Anterior cingulate cortex (tissue), 58 donors: ENCODE results near the gene CELSR1.

ENCODE experiments used
- DNase-seq, 58 donors: peaks; one replicate each; lab custom pipeline; 2025; lab: John Stamatoyannopoulos, UW

CELSR1 gene

DNA sequence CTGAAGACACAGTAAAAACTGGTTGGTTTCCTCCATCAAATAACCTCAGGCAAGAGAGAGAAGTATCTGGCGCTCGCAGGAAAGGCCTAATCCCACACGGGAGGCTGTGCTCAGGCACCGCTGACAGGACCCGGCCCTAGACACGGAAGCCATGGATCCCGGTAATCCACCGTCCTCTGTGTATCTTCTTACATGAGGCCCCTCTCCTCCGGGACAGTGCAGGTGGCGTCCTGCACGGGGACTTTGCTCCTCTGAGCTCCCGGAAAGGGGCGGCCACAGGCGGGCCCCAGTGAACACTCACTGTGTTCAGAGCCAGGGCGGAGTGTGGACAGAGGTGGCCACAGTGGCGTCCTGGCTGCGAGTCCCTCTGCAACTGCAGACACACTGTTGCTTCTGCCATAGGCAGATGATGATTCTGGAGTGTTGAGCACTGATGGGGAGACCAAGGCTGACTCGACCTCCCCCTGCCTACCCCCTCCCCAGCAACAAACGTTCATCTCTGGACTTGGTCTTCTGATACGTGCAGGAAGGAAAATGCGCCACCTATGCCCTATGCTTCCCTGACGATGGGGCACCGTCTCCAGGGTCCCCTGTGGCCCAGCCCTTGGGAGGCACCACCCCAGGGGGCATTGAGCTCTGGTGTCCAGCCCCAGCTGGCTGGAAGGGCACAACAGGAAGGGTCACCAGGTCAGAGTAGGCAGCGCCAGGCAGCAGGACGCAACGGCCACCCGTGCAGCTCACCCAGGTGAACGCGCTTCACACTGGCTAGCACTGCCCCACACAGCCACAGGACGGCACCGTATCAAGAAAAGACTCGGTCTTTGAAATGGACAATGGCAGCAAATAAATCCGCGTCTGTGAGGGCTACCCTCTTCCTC lies 106.2 kb downstream of the CELSR1 start:
- DNase-seq = no peak

DNA sequence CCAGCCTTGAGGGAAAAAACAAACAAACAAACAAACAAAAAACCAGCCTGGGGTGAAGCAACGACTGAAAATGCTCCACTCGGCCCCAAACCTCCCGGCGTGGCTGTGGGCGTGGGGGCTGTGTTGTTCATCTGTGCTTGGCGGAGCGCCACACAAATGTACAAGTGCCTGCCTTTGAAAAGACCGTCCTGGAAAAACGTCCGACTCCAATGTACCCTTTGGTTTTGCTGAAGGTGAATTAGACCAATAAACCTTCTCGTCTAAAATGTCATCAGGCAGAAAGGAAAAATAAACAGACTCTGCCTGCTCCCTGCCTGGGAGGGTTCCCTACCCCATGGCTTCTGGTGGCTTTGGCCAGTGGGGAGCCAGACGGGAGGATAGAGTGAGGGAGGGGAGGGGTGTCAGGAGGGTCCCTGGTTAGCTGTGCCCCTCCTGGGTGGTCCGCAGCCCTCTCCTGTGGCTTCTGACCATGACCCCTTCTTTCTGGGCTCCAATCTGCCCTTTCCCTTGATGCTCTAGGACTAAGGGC lies 108.0 kb downstream of the CELSR1 start:
- no peak for DNase-seq

DNA sequence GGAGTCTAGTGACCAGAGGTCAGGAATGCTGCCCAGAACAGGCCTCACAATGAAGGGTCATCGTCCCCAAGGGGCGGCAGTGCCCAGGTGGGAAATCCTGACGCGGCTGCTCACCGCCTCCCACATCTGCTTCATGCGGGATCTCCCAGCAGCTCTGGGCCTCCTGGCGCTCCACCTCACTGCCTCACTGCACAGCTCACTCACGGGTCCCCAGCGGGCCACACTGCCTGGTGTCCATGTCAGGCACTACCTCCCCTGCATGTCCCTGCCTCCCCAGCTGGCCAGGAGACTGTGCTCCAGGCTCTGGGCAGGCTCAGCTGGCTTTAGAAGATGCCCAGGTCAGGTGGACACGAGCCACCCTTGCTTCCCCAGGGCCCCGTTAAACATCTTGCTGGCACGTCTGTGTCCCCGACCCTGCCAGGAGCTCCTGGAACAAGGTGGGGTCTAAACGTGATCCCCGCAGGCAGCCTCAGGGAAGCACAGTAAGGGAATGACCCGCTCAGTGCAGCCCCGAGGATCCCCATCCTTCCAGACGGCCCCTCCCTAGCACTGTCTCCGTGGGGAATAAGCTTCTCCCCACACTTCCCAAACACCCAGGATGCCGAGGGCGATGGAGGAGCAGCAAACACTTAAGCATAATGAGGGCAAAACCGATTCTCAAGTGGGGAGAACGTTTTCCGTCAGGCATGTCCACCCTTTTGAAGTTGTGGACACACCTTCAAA lies 108.7 kb downstream of the CELSR1 start:
- DNase-seq = no peak

DNA sequence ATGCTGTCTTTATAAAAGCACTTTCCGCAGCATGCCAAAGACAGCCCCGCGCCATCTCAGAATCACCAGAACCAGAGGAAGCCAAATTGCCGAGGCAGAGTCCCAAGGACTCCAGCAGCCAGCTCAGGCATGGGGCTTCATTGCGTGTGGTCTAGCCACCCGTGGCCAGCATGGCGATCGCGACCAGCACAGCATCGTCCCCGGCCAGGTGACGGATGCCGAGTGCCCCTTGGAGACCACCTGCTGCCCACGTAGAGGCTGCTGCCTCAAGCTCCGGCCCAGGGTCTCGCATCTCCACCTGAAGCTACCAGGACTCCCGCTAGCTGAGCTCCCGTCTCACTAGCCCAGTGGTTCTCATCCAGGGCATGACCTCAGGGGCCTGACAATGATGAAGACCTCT lies 109.2 kb downstream of the CELSR1 start:
- no peak for DNase-seq

DNA sequence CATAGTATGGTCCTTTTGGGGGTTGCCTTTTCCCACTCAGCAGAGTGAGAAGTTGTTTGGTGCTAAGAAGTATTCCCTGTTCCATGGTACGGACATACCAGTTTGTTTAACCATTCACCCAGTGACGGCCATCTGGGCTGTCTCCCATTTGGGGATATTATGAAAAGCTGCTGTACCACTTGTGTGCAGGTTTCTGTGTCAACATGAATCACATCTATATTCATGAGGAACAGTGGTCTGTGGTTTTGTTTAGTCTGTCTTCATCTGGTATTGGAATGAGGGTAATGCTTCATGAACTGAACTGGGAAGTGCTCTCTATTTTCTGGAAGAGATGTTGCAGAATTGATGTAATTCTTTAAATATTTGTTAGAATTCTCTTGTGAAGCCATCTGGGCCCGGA lies 112.4 kb downstream of the CELSR1 start:
- DNase-seq = no peak

DNA sequence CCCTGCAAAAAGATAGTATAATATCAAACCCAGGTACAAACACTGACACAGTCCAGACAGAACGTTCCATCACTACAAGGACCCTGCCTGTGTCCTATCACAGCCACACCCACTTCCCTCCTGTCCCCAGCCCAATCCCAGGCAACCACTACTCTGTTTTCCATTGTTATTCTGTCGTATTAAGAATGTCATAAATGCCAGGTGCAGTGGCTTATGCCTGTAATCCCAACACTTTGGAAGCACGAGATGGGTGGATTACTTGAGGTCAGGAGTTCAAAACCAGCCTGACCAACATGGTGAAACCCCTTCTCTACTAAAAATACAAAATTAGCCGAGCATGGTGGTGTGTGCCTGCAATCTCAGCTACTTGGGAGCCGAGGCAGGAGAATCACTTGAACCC lies 112.9 kb downstream of the CELSR1 start:
- no peak for DNase-seq

DNA sequence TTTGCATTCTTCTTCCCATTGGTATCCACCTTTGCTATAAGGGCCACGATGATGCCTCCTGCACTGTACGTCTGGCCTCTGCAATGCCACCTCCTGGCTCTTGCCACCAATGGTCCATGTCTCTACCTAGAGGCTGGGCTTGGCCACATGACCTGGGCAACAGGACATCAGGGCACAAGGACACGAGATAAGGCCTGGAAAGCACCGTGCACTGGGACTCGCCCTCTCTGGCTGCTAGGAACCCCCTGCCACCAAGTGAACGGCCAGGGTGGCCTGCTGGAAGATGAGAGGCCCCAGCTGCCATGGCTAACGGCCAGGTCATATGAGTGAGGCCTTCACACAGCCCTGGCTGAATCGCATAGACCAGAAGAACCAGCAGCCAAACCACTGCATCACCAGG lies 114.5 kb downstream of the CELSR1 start:
- peak in 6 of 58 donors; percentile 4 to 30 (median 12) for DNase-seq

DNA sequence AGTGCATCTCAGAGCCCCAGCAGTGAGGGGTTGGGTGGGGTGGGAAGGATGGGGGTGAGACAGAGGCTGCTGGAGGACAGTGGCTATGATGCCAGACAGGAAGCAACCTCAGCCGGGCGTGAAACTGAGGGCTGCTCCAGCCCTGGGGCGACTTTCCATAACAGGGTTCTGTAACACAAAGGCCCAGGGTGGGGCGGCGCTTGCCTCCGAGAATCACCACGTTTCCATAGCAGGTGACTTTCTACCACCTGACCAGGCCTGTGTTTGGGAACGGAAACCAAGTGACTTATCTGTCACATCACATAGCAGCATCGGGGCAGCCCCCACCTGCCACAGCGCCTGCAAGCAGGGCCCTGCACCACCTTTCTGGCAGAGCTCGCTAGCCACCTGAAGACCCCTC lies 116.2 kb downstream of the CELSR1 start:
- no peak for DNase-seq

DNA sequence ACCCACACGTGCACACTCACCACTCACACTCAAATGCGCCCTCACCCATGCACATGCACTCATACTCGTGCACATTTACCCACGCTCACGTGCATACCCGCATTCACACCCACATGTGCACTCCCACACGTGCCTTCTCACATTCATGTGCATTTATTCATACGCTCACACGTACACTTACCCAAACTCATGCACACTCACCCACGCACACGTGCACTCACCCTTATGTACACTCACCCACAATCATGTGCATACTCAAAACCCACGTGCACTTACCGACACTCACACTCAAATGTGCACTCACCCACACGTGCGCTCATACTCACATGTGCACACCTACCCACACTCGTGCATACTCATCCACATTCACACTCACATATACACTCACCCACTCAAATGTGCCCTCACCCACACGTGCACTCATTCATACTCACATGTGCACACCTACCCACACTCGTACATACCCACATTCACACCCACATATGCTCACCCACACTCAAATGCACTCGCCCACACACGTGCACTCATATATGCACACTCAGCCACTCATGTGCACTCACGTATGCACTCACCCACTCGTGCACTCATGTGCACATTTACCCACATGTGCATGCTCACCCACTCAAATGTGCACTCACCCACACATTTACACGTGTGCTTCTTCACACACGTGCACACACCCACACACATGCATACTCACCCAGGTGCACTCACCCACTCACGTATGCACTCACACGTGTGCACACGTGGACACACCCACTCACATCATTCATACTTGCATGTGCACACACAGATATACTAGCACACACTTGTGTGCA lies 117.5 kb downstream of the CELSR1 start:
- no peak for DNase-seq

DNA sequence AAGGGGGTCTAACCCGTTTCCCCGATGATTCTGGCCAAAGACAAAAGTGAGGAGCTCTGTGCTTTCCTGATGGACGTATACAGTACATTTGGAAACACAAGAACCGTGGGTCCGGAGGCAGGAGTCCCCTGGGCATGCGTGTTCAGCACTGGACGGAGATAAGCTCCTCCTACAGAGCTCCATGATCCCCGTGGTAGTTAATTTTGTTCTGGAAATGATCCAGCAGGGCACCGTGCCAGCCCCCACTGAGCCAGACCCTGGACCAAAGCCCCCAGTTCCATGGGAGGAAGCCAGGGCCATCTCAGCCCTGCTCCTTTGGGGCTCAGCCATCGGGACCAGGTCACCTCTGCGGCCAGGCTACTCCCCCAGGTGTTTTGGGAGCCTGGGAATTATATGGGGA lies 118.6 kb downstream of the CELSR1 start:
- DNase-seq = no peak

DNA sequence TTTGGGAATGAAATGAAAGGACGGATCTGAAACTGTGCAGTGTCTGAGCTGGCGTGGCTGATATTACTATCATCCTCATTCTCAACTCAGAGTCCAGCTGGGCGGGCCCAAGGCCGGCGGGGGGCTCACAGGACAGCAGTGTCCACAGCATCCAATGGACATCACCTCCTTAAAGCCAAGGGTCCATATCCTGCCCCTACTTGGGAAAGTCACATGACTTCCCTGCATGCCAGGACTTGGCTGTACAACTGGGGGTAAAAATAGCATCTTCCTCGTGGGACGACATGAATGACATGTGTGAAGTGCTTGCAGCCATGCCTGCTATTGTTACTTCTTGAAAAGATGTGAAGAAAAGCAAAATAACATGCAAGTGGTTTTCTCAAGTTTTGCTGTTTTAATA lies 119.7 kb downstream of the CELSR1 start:
- no peak for DNase-seq

DNA sequence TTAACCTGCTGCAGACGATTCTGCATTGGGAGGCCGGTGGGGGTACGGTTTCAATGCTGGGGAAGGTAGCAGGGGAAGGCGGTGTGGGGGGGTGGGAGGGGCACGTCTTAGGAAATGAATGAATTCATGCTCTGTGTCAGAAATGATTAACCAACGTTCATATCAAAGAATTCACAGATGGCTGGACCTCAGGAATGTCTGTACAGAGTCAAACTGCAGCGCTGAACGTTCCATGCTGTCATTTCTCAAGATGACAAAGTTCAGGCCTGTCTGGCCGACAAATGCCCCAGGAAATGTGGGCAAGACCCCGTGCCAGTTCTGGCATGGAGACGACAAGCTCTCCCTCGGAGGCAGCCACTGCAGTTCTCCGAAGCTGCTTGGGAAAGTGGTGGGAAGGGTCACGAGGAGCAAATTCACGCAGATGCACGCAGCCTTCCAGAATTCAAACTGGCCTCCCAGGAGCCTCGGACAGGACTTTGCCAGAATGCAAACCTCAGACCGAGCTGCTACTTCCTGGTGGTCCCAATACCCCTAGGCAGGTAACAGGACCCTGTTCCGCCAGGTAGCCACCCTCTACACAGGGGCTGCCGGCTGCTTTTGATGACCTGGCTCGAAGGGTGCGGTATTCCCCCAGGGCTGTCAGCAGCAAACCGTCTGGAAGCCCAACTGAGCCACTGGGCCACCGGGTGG lies 120.4 kb downstream of the CELSR1 start:
- no peak for DNase-seq

DNA sequence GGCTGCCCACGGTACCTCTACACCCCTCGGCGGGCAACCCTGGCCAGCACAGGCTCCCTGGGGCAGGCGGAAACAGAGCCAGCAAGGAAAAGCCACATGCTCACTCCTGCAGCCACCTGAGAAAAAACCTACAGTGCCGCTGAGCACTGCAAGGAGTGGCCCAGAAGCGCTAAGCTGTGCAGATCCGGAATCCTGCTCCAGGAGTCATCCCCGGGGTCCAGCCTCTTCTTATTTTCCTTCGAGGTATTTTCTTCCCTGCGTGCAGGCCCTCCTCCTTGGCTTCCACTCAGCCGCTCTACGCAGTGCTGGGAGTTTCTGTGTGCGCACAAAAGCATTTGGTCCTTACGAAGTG lies 120.9 kb downstream of the CELSR1 start:
- DNase-seq = no peak

DNA sequence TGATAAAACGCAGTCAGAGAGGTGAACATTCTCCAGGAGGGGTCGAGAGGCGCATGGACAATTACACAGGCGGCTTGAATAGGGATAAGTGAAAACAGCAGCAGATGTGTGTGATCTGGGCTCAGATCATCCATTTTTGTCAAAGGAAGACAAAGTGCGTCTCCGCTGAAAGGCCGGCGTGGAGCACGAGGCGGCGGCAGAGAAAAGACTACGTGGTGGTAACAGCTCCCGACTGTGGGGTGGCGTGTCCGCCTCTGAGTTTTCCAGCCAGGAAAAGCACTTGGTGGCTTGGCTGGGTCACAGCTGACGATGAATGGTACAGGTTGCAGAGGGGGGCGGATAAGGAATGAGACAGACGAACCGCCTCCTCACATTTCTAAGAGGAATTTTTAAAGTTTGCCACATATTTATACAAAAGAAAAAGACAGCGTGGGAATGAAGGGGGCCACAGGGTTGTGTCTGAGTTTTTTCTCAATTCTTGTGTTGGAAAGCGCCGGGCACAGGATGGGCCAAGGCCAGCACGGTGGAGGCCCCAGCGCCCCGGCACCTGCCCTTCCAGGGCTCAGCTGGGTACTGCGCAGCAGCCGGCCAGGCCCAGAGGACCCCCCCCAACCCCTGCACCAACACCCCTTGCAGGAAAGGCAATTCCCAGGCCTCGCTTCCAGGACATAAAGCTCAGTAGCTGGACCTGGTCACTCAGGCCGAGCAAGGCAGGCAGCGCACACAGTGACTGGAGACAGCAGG lies 121.5 kb downstream of the CELSR1 start:
- DNase-seq = peak in 14 of 58 donors; percentile 5 to 44 (median 20)

DNA sequence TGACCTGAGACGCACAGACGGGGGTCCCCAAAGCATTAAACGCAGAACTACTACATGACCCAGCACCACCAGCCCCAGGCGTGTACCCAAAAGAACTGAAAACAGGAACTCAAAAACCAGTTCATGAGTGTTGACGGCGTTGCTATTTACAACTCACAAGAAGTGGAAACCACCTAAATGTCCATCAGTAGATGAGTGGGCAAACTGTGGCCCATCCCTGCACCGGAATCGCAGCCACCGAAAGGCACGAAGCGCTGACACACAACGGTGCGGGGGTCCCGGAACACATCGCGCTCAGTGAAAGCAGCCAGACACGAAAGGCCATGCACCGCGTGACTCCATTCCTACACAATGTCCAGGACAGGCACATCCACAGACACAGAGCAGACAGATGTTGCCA lies 122.7 kb downstream of the CELSR1 start:
- DNase-seq = no peak

DNA sequence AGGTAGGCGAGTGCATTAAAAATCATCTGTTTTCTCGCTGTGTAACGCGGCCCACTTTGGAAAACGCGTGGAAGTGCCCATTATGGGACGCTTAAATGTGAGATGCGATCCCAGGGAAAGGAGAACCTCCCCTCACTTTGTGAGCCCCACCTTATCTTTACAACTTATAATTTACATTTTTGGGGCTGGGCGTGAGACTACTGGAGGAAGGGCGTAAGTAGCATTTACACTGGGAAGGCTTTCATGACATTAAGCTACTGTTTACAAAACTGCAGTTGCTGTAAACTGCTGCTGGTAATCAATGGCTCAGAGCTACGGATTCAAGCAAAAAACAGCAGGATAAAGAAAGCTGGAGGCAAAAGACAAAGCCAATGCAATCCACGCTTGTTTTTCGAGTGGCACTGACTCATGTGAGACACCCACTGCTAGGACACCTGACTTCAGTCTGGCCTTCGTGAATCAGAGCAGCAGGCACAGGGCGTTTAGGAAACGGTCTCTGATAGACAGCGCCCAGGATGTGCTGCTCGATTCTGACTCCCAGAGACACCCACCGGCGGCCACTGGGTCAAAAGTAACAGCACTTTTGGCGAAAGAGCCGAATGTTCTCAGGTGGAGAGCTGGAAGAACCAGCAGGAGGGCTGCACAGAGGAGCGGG lies 123.6 kb downstream of the CELSR1 start:
- no peak for DNase-seq

DNA sequence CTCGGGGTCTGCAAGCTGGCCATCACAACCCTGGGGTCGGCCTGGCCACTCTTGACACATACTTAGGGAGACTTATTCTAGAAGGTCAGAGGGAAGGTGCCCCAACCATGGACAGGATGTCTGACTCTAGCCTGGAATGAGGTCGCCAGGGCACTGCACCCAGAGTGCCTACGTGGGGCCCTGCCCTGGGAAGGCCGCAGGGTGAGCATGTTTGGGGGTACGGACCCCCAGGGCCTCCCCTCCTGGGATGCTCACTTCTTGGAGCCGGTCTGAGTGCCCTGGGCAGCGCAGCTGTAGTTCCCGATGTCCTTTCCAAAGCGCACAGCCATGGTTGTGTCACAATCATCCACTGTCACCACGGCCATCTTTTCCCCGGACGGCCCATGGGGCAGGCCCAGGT lies 126.1 kb downstream of the CELSR1 start:
- no peak for DNase-seq

DNA sequence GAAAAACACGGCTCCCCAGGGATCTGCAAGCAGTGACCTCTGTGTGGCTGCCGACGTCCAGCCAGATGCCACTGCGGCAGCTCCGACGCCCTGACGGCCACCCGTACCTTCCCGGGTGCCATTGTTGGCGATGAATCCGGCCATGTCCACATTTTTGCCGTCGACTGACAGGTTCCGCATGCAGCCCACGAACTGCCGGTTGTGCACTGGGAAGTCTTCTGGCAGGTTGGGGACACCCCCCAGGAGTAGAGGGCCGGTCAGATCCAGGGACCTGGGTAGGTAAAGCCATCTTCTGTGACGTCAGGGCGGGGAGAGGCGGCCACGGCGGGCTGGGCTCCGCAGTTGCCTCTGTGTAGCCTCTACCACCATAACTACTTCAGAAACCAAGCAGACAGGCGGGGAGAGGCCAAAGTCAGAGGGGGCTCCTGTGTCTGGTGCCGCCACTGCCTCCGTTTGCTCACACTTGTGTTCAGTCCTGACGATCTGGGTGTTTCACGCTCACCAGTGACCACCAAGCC lies 127.1 kb downstream of the CELSR1 start:
- no peak for DNase-seq
